ENCODE measurements around the gene ABCC6. TPM values are rescaled to one million over a fixed set of nuclear protein-coding genes. Genes with fewer than 3 reads are reported as not detected.

ABCC6 gene
- total RNA-seq, 1 experiment from 2014 or later, result 2.9 TPM

DNA sequence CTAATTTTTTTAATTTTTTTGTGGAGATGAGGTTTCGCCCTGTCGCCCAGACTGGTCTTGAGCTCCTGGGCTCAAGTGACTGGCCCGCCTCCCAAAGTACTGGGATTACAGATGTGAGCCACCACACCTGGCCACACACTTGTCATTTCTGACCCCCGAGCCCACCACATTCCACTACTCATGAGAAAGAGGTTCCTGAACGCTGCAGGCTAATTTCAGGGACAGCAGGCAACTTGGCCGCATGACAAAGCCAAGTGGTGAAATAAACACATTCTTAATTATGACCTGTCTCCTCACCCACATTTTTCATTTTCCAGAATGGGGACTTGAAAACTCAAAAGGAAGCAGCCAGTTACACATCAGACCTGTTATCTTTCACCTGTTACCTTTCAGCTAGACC is 114.5 kb downstream of the ABCC6 start:
- TF ChIP-seq, protein P1, sequence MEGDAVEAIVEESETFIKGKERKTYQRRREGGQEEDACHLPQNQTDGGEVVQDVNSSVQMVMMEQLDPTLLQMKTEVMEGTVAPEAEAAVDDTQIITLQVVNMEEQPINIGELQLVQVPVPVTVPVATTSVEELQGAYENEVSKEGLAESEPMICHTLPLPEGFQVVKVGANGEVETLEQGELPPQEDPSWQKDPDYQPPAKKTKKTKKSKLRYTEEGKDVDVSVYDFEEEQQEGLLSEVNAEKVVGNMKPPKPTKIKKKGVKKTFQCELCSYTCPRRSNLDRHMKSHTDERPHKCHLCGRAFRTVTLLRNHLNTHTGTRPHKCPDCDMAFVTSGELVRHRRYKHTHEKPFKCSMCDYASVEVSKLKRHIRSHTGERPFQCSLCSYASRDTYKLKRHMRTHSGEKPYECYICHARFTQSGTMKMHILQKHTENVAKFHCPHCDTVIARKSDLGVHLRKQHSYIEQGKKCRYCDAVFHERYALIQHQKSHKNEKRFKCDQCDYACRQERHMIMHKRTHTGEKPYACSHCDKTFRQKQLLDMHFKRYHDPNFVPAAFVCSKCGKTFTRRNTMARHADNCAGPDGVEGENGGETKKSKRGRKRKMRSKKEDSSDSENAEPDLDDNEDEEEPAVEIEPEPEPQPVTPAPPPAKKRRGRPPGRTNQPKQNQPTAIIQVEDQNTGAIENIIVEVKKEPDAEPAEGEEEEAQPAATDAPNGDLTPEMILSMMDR (IDR thresholded peaks at IDR 0.05), result no peak
- TF ChIP-seq TCF7L2 (IDR thresholded peaks at IDR 0.05; ENCODE audit: low read depth, low read length), result no peak
- no peak for TF ChIP-seq POLR2AphosphoS5 (IDR thresholded peaks at IDR 0.05; ENCODE audit: low read depth, low read length)
- TF ChIP-seq SIN3A (IDR thresholded peaks at IDR 0.05; ENCODE audit: borderline replicate concordance, insufficient read depth, low read depth, low read length), result no peak
- TF ChIP-seq, protein P2, sequence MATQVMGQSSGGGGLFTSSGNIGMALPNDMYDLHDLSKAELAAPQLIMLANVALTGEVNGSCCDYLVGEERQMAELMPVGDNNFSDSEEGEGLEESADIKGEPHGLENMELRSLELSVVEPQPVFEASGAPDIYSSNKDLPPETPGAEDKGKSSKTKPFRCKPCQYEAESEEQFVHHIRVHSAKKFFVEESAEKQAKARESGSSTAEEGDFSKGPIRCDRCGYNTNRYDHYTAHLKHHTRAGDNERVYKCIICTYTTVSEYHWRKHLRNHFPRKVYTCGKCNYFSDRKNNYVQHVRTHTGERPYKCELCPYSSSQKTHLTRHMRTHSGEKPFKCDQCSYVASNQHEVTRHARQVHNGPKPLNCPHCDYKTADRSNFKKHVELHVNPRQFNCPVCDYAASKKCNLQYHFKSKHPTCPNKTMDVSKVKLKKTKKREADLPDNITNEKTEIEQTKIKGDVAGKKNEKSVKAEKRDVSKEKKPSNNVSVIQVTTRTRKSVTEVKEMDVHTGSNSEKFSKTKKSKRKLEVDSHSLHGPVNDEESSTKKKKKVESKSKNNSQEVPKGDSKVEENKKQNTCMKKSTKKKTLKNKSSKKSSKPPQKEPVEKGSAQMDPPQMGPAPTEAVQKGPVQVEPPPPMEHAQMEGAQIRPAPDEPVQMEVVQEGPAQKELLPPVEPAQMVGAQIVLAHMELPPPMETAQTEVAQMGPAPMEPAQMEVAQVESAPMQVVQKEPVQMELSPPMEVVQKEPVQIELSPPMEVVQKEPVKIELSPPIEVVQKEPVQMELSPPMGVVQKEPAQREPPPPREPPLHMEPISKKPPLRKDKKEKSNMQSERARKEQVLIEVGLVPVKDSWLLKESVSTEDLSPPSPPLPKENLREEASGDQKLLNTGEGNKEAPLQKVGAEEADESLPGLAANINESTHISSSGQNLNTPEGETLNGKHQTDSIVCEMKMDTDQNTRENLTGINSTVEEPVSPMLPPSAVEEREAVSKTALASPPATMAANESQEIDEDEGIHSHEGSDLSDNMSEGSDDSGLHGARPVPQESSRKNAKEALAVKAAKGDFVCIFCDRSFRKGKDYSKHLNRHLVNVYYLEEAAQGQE (IDR thresholded peaks at IDR 0.05; ENCODE audit: insufficient read depth in 1 of 2, low read depth in 2 of 2, low read length in 1 of 2), result no peak
- H3K36me3 ChIP-seq (ENCODE audit: control insufficient read depth, insufficient read depth, low read length), result peaks cover 29% of the 10 kb centered on the region
- no peaks in the 10 kb centered on the region for H3K27me3 ChIP-seq (ENCODE audit: control insufficient read depth, insufficient read depth, low read length)
- ATAC-seq (no peak), DNase-seq (ENCODE audit: low read depth, low spot score) (no peak)
- in situ Hi-C loops (cut with HindIII; ENCODE audit: low pct_unique_long_range_greater_than_20kb, low sequenced_read_pairs), result no loop called here
- no peaks in the 10 kb centered on the region for H3K9me3 ChIP-seq (ENCODE audit: control insufficient read depth, insufficient read depth, low read depth, low read length)
- CTCF ChIA-PET, result no interaction called here
- intact Hi-C loops (cut with micrococcal nuclease; ENCODE audit: unreplicated experiment), result no loop called here
- no peak overlapping the region for H3K4me3 ChIP-seq (ENCODE audit: low read depth in 2 of 2, low read length in 2 of 2)
- no peak overlapping the region for H3K27ac ChIP-seq (ENCODE audit: low read length)
- no TSS peak for BruUV-seq (replicated peaks)
- POLR2A ChIA-PET, result interaction anchor here (0.6 kb wide), 1 partner anchor 53 kb away, joined by 4 read pairs; no protein-coding TSS in a partner anchor
- no peaks in the 10 kb centered on the region for H3K4me1 ChIP-seq (ENCODE audit: control insufficient read depth, insufficient read depth, low read length)

GRCh38 chr16:16107839-16108238 is 115.5 kb downstream of the ABCC6 start:
- ChIA-PET POLR2A (no interaction called here), CTCF (interaction anchor here (0.7 kb wide), 1 partner anchor 74 kb away, joined by 4 read pairs; no protein-coding TSS in a partner anchor)
- TF ChIP-seq, protein P1 (IDR thresholded peaks at IDR 0.05), result no peak
- no peak for TF ChIP-seq POLR2AphosphoS5 (IDR thresholded peaks at IDR 0.05; ENCODE audit: low read depth, low read length)
- TF ChIP-seq SIN3A (IDR thresholded peaks at IDR 0.05; ENCODE audit: borderline replicate concordance, insufficient read depth, low read depth, low read length), result no peak
- TF ChIP-seq TCF7L2 (IDR thresholded peaks at IDR 0.05; ENCODE audit: low read depth, low read length), result no peak
- TF ChIP-seq, protein P2 (IDR thresholded peaks at IDR 0.05; ENCODE audit: insufficient read depth in 1 of 2, low read depth in 2 of 2, low read length in 1 of 2), result no peak
- Histone ChIP-seq H3K36me3 (ENCODE audit: control insufficient read depth, insufficient read depth, low read length) (peaks cover 27% of the 10 kb centered on the region), H3K4me1 (ENCODE audit: control insufficient read depth, insufficient read depth, low read length) (no peaks in the 10 kb centered on the region), H3K27ac (ENCODE audit: low read length) (no peak overlapping the region), H3K9me3 (ENCODE audit: control insufficient read depth, insufficient read depth, low read depth, low read length) (no peaks in the 10 kb centered on the region), H3K4me3 (ENCODE audit: low read depth in 2 of 2, low read length in 2 of 2) (no peak overlapping the region), H3K27me3 (ENCODE audit: control insufficient read depth, insufficient read depth, low read length) (no peaks in the 10 kb centered on the region)
- in situ Hi-C loops (cut with HindIII; ENCODE audit: low pct_unique_long_range_greater_than_20kb, low sequenced_read_pairs), result no loop called here
- no TSS peak for BruUV-seq (replicated peaks)
- DNase-seq (ENCODE audit: low read depth, low spot score) (no peak), ATAC-seq (no peak)
- intact Hi-C loops (cut with micrococcal nuclease; ENCODE audit: unreplicated experiment), result no loop called here
